Heart right ventricle (tissue), 16 donors: ENCODE data around the gene GPRC5B. TPM values are rescaled to one million over a fixed set of nuclear protein-coding genes. Genes with fewer than 3 reads are reported as not detected.

ENCODE experiments used
- ATAC-seq, 8 donors: fragments of 200-7000 bp; cut with Tn5 transposase; one replicate each; pipeline ENCODE4 v1.9.1; 2020; ENCODE audit warnings: mild to moderate bottlenecking in 8 of 8, moderate library complexity in 8 of 8, moderate number of reproducible peaks in 1 of 8
- DNase-seq, 2 donors: peaks; one replicate each; pipeline ENCODE4 v3.0.0-alpha.2; 2020
- H3K27ac ChIP-seq, 10 donors: fragments of 200-600 bp; sonication (generic) in 2 of 10; one replicate each; pipeline versions ENCODE4 v1.5.0 to v1.8.0; 2020 to 2022; ENCODE audit warnings: mild to moderate bottlenecking in 3 of 10
- H3K27me3 ChIP-seq, 7 donors: fragments of 200-600 bp; one replicate each; pipeline ENCODE4 v1.8.0; 2021 to 2022; ENCODE audit warnings: mild to moderate bottlenecking in 2 of 7
- H3K36me3 ChIP-seq, 9 donors: fragments of 200-600 bp; sonication (generic) in 1 of 9; one replicate each; pipeline versions ENCODE4 v1.5.0 to v1.8.0; 2020 to 2022; ENCODE audit warnings: mild to moderate bottlenecking in 2 of 9
- H3K4me1 ChIP-seq, 9 donors: fragments of 200-600 bp; sonication (generic) in 1 of 9; one replicate each; pipeline versions ENCODE4 v1.5.0 to v1.8.0; 2020 to 2022; ENCODE audit warnings: mild to moderate bottlenecking in 4 of 9
- H3K4me3 ChIP-seq, 10 donors: fragments of 200-600 bp; sonication (generic) in 2 of 10; one replicate each; pipeline versions ENCODE4 v1.5.0 to v1.8.0; 2020 to 2022; ENCODE audit warnings: mild to moderate bottlenecking in 7 of 10, moderate library complexity in 2 of 10
- H3K9me3 ChIP-seq, 11 donors: fragments of 200-600 bp in 10 of 11; sonication (generic) in 2 of 11; one replicate each; pipeline versions ENCODE4 v1.5.0 to v1.8.0; 2013 to 2022; ENCODE audit warnings: mild to moderate bottlenecking in 2 of 11, control low read depth in 1 of 11, moderate library complexity in 1 of 11
- WGBS, 2 donors: extraction: QIAGEN DNeasy Blood & Tissue Kit; methylation state at CpG; one replicate each; pipeline ENCODE4 v1.1.7; 2013; ENCODE audit warnings: inconsistent platforms in 1 of 2; 5-methylcytosine and 5-hydroxymethylcytosine counted together
- intact Hi-C, 10 donors: fragments of 100-400 bp; cut with DNase I; formaldehyde crosslinking; loops; one replicate each; pipeline versions ENCODE4 v1.11.1 to v1.14.2; 2022
- polyA plus RNA-seq, 2 donors: library from polyadenylated mRNA; stranded (reverse); fragments of 200-250 nt; gene quantifications; one replicate each; pipeline ENCODE4 v1.2.3, GENCODE V29; 2013
- total RNA-seq, 10 donors: library from RNA; stranded (reverse); fragmentation: NEBNext Ultra II Directional in 3 of 10; extraction: Animal tissue kit (Norgen Biotek cat#: 25700) in 3 of 10; gene quantifications; one replicate each; pipeline versions ENCODE4 v1.2.1 to v1.2.4, GENCODE V29; 2021 to 2023
- TF ChIP-seq, protein P1 (sequence below), 9 donors: fragments of 200-600 bp; sonication (generic) in 2 of 9; IDR thresholded peaks; one replicate each; pipeline versions ENCODE4 v1.5.0 to v1.8.0; 2021 to 2022; ENCODE audit warnings: antibody characterized with exemption in 9 of 9, mild to moderate bottlenecking in 5 of 9, moderate library complexity in 1 of 9
- donor health status: Arrhythmogenic right ventricular cardiomyopathy.
- donor health status: ischemic (EF 13 %, LVEDD 7.1; RV severe dilation, severe dysfunction).
- donor health status: healthy with polysubstance abuse.
- donor health status: DM: no; HTN: yes; CAD: no.
- donor health status: DM: no; HTN: no; CAD: no.
- donor health status: ischemic (EF 25% LVEDD 6.9; RV normal size, moderate dysfunction).
- donor health status: ischemic (EF 25% LVEDD 5.7; RV mildly dilated, moderate dysfunction).
- donor health status: healthy.
- donor health status: DM: yes; HTN: yes; CAD: no.
- donor health status: Ischemic cardiomyopathy.
- donor health status: ischemic (EF 35%, LVEDD 5.7; RV mildly dilated, moderate dysfunction).
- donor health status: nonischemic (EF 11% LVEDD 7.7; RV severe dilation, severe dysfunction).
- donor health status: DM: yes; HTN: yes; CAD: no.
- donor health status: PGD.
- donor health status: ischemic (EF 29% LVEDD 5.4; RV normal size, mild dysfunction).
- donor health status: nonischemic (EF 23%, LVEDD 6.1; RV moderate dilation, normal function).

Gene GPRC5B
- total and polyA plus RNA-seq, 12 donors: 24.1 to 208 (median 69.4) TPM

DNA sequence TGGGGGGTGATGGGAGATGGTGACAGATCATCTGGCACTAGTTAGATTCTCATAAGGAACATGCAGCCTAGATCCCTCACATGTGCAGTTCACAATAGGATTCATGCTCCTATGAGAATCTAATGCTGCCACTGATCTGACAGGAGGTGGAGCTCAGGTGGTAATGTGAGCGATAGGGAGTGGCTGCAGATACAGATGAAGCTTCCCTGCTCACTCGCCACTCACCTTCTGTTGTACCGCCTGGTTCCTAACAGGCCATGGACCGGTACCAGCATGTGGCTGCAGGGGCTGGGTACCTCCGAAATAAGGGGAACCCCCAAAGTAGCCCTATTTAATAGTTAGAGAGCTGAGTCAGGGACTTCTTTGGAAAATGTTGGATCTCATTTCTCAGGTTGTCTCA lies 60.4 kb downstream of the GPRC5B start:
- Histone ChIP-seq H3K27me3 (no peaks in the 10 kb centered on the region), H3K27ac (no peak overlapping the region), H3K36me3 (peaks cover 0 to 19% (median 0%) of the 10 kb centered on the region in 9 donors), H3K4me3 (no peak overlapping the region), H3K9me3 (no peaks in the 10 kb centered on the region), H3K4me1 (no peaks in the 10 kb centered on the region)
- intact Hi-C loops: loop anchor here in 1 of 10 donors (5.0 kb wide), 1 partner anchor 43 kb away; no protein-coding TSS in a partner anchor
- ATAC-seq: no peak
- TF ChIP-seq, protein P1, sequence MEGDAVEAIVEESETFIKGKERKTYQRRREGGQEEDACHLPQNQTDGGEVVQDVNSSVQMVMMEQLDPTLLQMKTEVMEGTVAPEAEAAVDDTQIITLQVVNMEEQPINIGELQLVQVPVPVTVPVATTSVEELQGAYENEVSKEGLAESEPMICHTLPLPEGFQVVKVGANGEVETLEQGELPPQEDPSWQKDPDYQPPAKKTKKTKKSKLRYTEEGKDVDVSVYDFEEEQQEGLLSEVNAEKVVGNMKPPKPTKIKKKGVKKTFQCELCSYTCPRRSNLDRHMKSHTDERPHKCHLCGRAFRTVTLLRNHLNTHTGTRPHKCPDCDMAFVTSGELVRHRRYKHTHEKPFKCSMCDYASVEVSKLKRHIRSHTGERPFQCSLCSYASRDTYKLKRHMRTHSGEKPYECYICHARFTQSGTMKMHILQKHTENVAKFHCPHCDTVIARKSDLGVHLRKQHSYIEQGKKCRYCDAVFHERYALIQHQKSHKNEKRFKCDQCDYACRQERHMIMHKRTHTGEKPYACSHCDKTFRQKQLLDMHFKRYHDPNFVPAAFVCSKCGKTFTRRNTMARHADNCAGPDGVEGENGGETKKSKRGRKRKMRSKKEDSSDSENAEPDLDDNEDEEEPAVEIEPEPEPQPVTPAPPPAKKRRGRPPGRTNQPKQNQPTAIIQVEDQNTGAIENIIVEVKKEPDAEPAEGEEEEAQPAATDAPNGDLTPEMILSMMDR (IDR thresholded peaks at IDR 0.05): no peak
- 97% methylated on average over 5 of the region's 5 CpGs for WGBS, 2 donors
- no peak for DNase-seq

DNA sequence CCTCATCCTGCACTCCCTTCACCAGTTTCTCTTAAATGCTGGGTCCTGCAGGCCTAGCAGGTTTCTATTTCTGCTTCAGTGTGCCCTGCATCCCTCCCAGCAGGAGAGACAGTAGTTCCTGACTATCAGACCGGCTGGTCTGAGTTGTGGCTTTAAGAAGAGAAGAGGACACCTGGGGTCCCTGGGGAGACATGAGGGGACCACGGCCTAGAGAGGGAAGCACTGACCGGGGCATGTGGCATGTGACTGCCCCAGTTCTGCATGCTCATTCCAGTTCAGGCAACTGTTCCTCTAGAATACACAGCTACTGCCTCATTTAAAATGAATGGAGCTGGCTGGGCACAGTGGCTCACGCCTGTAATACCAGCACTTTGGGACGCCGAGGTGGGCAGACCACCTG lies 61.3 kb downstream of the GPRC5B start:
- DNase-seq (no peak), ATAC-seq (no peak)
- intact Hi-C loops: loop anchor here in 1 of 10 donors (5.0 kb wide), 1 partner anchor 44 kb away; no protein-coding TSS in a partner anchor
- Histone ChIP-seq H3K27ac (no peak overlapping the region), H3K9me3 (no peaks in the 10 kb centered on the region), H3K4me3 (no peak overlapping the region), H3K4me1 (no peaks in the 10 kb centered on the region), H3K36me3 (peaks cover 0 to 16% (median 0%) of the 10 kb centered on the region in 9 donors), H3K27me3 (no peaks in the 10 kb centered on the region)
- WGBS, 2 donors: 89 to 91% methylated on average over 6 of the region's 6 CpGs
- TF ChIP-seq, protein P1 (IDR thresholded peaks at IDR 0.05): no peak

DNA sequence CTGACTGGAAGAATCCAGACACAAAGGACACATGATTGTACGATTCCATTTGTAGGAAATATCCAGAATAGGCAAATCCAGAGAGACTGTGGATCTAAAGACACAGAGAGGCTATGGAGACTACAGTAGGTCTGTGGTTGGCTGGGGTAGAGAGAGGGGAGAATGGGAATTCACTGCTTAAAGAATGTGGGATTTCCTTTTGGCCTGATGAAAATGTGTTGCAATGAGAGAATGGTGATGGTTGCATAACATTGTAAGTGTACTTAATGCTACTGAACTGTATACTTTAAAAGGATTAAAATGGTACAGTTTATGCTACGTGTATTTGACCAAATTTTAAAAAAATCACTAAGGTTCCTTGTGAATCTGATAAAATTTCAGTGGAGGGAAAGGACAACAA lies 62.1 kb downstream of the GPRC5B start:
- no peaks in the 10 kb centered on the region for H3K9me3 ChIP-seq
- no peak overlapping the region for H3K4me3 ChIP-seq

DNA sequence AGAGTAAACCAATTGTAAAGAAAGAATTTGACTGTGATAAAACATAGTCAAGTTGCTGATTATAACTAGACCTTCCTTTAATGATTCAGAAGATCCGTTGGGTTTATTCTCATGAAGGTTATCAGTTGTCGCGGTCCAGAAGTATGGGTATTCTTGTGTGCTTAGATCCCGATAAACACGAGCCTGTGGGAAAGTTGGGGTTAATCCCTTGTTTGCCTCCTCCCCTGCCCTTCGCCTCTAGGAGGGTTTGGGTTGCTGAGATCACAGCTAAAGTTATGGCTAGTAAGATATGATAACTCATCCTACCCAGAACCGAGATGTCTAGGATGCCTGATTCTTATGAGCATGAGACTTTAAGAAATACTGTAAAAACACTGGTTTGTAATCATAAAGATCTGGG lies 66.8 kb downstream of the GPRC5B start:
- TF ChIP-seq, protein P1 (IDR thresholded peaks at IDR 0.05): no peak
- Histone ChIP-seq H3K36me3 (no peaks in the 10 kb centered on the region), H3K27me3 (no peaks in the 10 kb centered on the region), H3K4me1 (no peaks in the 10 kb centered on the region), H3K4me3 (no peak overlapping the region), H3K9me3 (peaks cover 0 to 7% (median 0%) of the 10 kb centered on the region in 11 donors), H3K27ac (no peak overlapping the region)
- intact Hi-C loops: no loop called here
- DNase-seq (no peak), ATAC-seq (no peak)
- 86 to 88% methylated on average over 7 of the region's 7 CpGs for WGBS, 2 donors

More for the DNA sequence above, 62.1 kb downstream of the GPRC5B start:
- Histone ChIP-seq H3K36me3 (peaks cover 0 to 14% (median 0%) of the 10 kb centered on the region in 9 donors), H3K27me3 (no peaks in the 10 kb centered on the region), H3K27ac (no peak overlapping the region), H3K4me1 (no peaks in the 10 kb centered on the region)
- intact Hi-C loops: loop anchor here in 1 of 10 donors (5.0 kb wide), 1 partner anchor 45 kb away; no protein-coding TSS in a partner anchor
- TF ChIP-seq, protein P1 (IDR thresholded peaks at IDR 0.05): no peak
- DNase-seq (no peak), ATAC-seq (no peak)
- WGBS, 2 donors: 92 to 96% methylated on average over 2 of the region's 2 CpGs
